GM10266 (cell line): ENCODE data around the gene SEC22C.

Experiments
- DNase-seq: peaks from one replicate; pipeline ENCODE4 v3.0.0; 2012; ENCODE audit errors: extremely low spot score
- CTCF ChIP-seq: IDR thresholded peaks from 2 replicates; pipeline ENCODE4 v1.5.1; 2012; ENCODE audit warnings: mild to moderate bottlenecking, low read depth; ENCODE audit not compliant: control insufficient read depth, insufficient read depth; ENCODE audit errors: missing control alignments

SEC22C gene

GRCh38 chr3:42505128-42505848, 76.5 kb downstream of the SEC22C start:
- no peak for TF ChIP-seq CTCF
- DNase-seq, result no peak

- no peak for TF ChIP-seq CTCF
- no peak for DNase-seq
Measured at GRCh38 chr3:42504334-42505127, 77.2 kb downstream of the SEC22C start.

GRCh38 chr3:42503957-42504333, 77.8 kb downstream of the SEC22C start:
- no peak for TF ChIP-seq CTCF
- DNase-seq, result no peak

GRCh38 chr3:42503251-42503924, 78.4 kb downstream of the SEC22C start:
- no peak for TF ChIP-seq CTCF
- DNase-seq, result no peak

GRCh38 chr3:42502429-42503250, 79.1 kb downstream of the SEC22C start, which contains the start of gene VIPR1:
Gene VIPR1 (plus strand): TSS chr3:42502643. CDS start chr3:42502736, 93 bp downstream.
- TF ChIP-seq CTCF, result no peak
- peak; percentile 89 for DNase-seq

- peak; percentile 73 for DNase-seq
- peak; percentile 50 for TF ChIP-seq CTCF
Measured at GRCh38 chr3:42501681-42502428, 79.9 kb downstream of the SEC22C start.
